IMR-90 (cell line): ENCODE results near the gene BSCL2. TPM values are rescaled to one million over a fixed set of nuclear protein-coding genes. Genes with fewer than 3 reads are reported as not detected.
A peak's percentile ranks its signal among the peaks of the same experiment; 100 is the strongest.

Experiments
- ATAC-seq: fragments of 200-7000 bp; cut with Tn5 transposase; 2 replicates; pipeline ENCODE4 v1.9.1; 2020; ENCODE audit warnings: low read depth, mild to moderate bottlenecking, moderate library complexity
- BruUV-seq: library from RNA; stranded (reverse); fragments of 400-500 nt; replicated peaks from 2 replicates; lab custom pipeline; 2021; lab: Mats Ljungman, UMichigan
- CTCF ChIA-PET: fragments of 300-600 bp; formaldehyde crosslinking; extraction: SDS; loops from one replicate; lab custom pipeline; 2021; ENCODE audit warnings: antibody characterized with exemption; lab: Yijun Ruan, JAX
- POLR2A ChIA-PET: fragments of 300-600 bp; sonication (Branson Sonifier 250); formaldehyde crosslinking; loops from one replicate; lab custom pipeline; 2022; ENCODE audit warnings: antibody characterized with exemption; ENCODE audit not compliant: unreplicated experiment; lab: Charles Lee
- DNase-seq: peaks from one replicate; pipeline ENCODE4 v3.0.0; 2013
- H2AFZ ChIP-seq: replicated peaks from 2 replicates; pipeline ENCODE3; 2013; ENCODE audit warnings: low read length, mild to moderate bottlenecking; ENCODE audit not compliant: poor library complexity
- H2AK5ac ChIP-seq: 2 replicates; pipeline ENCODE4 v1.6.1; 2013; ENCODE audit warnings: low read depth, low read length, inconsistent platforms
- H2AK9ac ChIP-seq: replicated peaks from 2 replicates; pipeline ENCODE3; 2013; ENCODE audit warnings: mild to moderate bottlenecking, low read depth, low read length, moderate library complexity; ENCODE audit not compliant: poor library complexity
- H2BK120ac ChIP-seq: 2 replicates; pipeline ENCODE4 v1.6.1; 2013; ENCODE audit warnings: low read depth, low read length, inconsistent platforms
- H2BK15ac ChIP-seq: 3 replicates; pipeline ENCODE4 v1.6.1; 2013; ENCODE audit warnings: low read depth, low read length, inconsistent platforms
- H2BK20ac ChIP-seq: 2 replicates; pipeline ENCODE4 v1.6.1; 2013; ENCODE audit warnings: low read depth, mild to moderate bottlenecking, inconsistent platforms, low read length, moderate library complexity
- H2BK5ac ChIP-seq: 2 replicates; pipeline ENCODE4 v1.6.1; 2013; ENCODE audit warnings: mild to moderate bottlenecking, low read depth, low read length, inconsistent platforms; ENCODE audit not compliant: poor library complexity, severe bottlenecking
- H3K14ac ChIP-seq: replicated peaks from 2 replicates; pipeline ENCODE4 v1.6.1; 2013; ENCODE audit warnings: low read depth, low read length, inconsistent platforms
- H3K18ac ChIP-seq: 2 replicates; pipeline ENCODE4 v1.6.1; 2013; ENCODE audit warnings: low read depth, low read length, control low read depth
- H3K23ac ChIP-seq: 2 replicates; pipeline ENCODE4 v1.6.1; 2013; ENCODE audit warnings: low read depth, low read length, inconsistent platforms
- H3K27ac ChIP-seq: 2 replicates; pipeline ENCODE4 v1.5.1; 2013; ENCODE audit warnings: mild to moderate bottlenecking, control low read depth, low read length; ENCODE audit not compliant: insufficient read depth
- H3K27me3 ChIP-seq: 2 replicates; pipeline ENCODE4 v1.6.1; 2013; ENCODE audit warnings: low read length; ENCODE audit not compliant: control insufficient read depth, insufficient read depth
- H3K36me3 ChIP-seq: 2 replicates; pipeline ENCODE4 v1.6.1; 2013; ENCODE audit warnings: low read length, mixed read lengths; ENCODE audit not compliant: control insufficient read depth, insufficient read depth
- H3K4ac ChIP-seq: 2 replicates; pipeline ENCODE4 v1.6.1; 2013; ENCODE audit warnings: low read depth, low read length, inconsistent platforms
- H3K4me1 ChIP-seq: 2 replicates; pipeline ENCODE4 v1.6.1; 2013; ENCODE audit warnings: low read length, mixed read lengths; ENCODE audit not compliant: control insufficient read depth, insufficient read depth
- H3K4me2 ChIP-seq: 2 replicates; pipeline ENCODE4 v1.6.1; 2013; ENCODE audit warnings: low read depth, mild to moderate bottlenecking, control low read depth, low read length, moderate library complexity
- H3K4me3 ChIP-seq: 2 replicates; pipeline ENCODE4 v1.5.1; 2013; ENCODE audit warnings: low read depth, mild to moderate bottlenecking, control low read depth, low read length, moderate library complexity; ENCODE audit not compliant: insufficient read depth
- H3K56ac ChIP-seq: 2 replicates; pipeline ENCODE4 v1.6.1; 2013; ENCODE audit warnings: low read length, inconsistent platforms; ENCODE audit not compliant: insufficient read depth; ENCODE audit errors: extremely low read depth
- H3K79me1 ChIP-seq, 2 experiments: 2 replicates each; pipeline ENCODE4 v1.6.1; 2013; ENCODE audit warnings: low read length in 2 of 2, inconsistent platforms in 1 of 2, low read depth in 1 of 2
- H3K9ac ChIP-seq: 2 replicates; pipeline ENCODE4 v1.6.1; 2013; ENCODE audit warnings: low read depth, low read length, control low read depth
- H3K9me1 ChIP-seq: 2 replicates; pipeline ENCODE4 v1.6.1; 2013; ENCODE audit warnings: low read length, inconsistent platforms; ENCODE audit not compliant: insufficient read depth
- H3K9me3 ChIP-seq: 2 replicates; pipeline ENCODE4 v1.6.1; 2013; ENCODE audit warnings: low read length; ENCODE audit not compliant: control insufficient read depth, insufficient read depth
- H4K20me1 ChIP-seq: 2 replicates; pipeline ENCODE4 v1.6.1; 2013; ENCODE audit warnings: low read length, inconsistent platforms; ENCODE audit not compliant: insufficient read depth
- H4K5ac ChIP-seq: 2 replicates; pipeline ENCODE4 v1.6.1; 2013; ENCODE audit warnings: mild to moderate bottlenecking, low read depth, low read length, control low read depth
- H4K8ac ChIP-seq, 2 experiments: 2 replicates each; pipeline ENCODE4 v1.6.1; 2013; ENCODE audit warnings: low read depth in 2 of 2, low read length in 2 of 2, control low read depth in 1 of 2, inconsistent platforms in 1 of 2
- H4K91ac ChIP-seq: 2 replicates; pipeline ENCODE4 v1.6.1; 2013; ENCODE audit warnings: low read depth, low read length, inconsistent platforms; ENCODE audit not compliant: insufficient read depth
- MAFK ChIP-seq: IDR thresholded peaks from 2 replicates; pipeline ENCODE4 v1.6.1; 2012; ENCODE audit warnings: low read depth, low read length, improper control_type of control experiment
- MAZ ChIP-seq: IDR thresholded peaks from 2 replicates; pipeline ENCODE4 v1.6.1; 2012; ENCODE audit warnings: low read depth, mild to moderate bottlenecking, low read length, improper control_type of control experiment, moderate library complexity, borderline replicate concordance
- MXI1 ChIP-seq: IDR thresholded peaks from 2 replicates; pipeline ENCODE4 v1.6.1; 2012; ENCODE audit warnings: low read depth, mild to moderate bottlenecking, low read length, moderate library complexity, borderline replicate concordance
- POLR2A ChIP-seq: IDR thresholded peaks from 2 replicates; pipeline ENCODE4 v1.6.1; 2012; ENCODE audit warnings: mild to moderate bottlenecking, low read depth, low read length
- whole genome bisulfite sequencing, 2 experiments: methylation state at CpG; one replicate each; pipeline versions ENCODE4 v1.1.5 to v1.1.7; 2013; ENCODE audit warnings: missing lambda C conversion rate in 2 of 2; ENCODE audit not compliant: insufficient read length in 1 of 2; ENCODE audit errors: extremely low coverage in 2 of 2; 5-methylcytosine and 5-hydroxymethylcytosine counted together
- dilution Hi-C: fragments of 300-500 bp; cut with HindIII; formaldehyde crosslinking; loops from one replicate; pipeline ENCODE4 v1.14.3; 2018; ENCODE audit warnings: low sequenced_read_pairs; ENCODE audit not compliant: unreplicated experiment
- in situ Hi-C: fragments of 300-500 bp; cut with MboI; formaldehyde crosslinking; loops from 3 replicates; pipeline ENCODE4 v1.14.3; 2019; ENCODE audit warnings: low sequenced_read_pairs, inconsistent platforms, mixed read lengths
- intact Hi-C: fragments of 100-400 bp; cut with micrococcal nuclease; formaldehyde crosslinking; loops from 2 replicates; pipeline ENCODE4 v1.10.0; 2022
- polyA plus RNA-seq, 3 experiments: library from polyadenylated mRNA; depleted of rRNA; stranded (reverse); fragments of >200 nt; gene quantifications; 2 replicates each; pipeline ENCODE4 v1.2.3, GENCODE V29; 2012; ENCODE audit warnings: low replicate concordance in 1 of 3
- total RNA-seq: library from RNA; depleted of rRNA; stranded (reverse); fragments of >200 nt; gene quantifications from 2 replicates; pipeline ENCODE4 v1.2.3, GENCODE V29; 2012

BSCL2 gene
- total and polyA plus RNA-seq, 2 of the 4 experiments (the other 2 are of a cell fraction) = 26.2 to 47.1 TPM

- BruUV-seq = TSS peak; percentile 81
- dilution Hi-C loops (no loop called here), in situ Hi-C loops (no loop called here)
Measured at GRCh38 chr11:62728171-62728988, 21.2 kb upstream of the BSCL2 start, which contains the start of gene TTC9C. Gene TTC9C (plus strand): TSS chr11:62728486. CDS start chr11:62728849, 363 bp downstream.

More at GRCh38 chr11:62728171-62728988, 21.2 kb upstream of the BSCL2 start, which contains the start of gene TTC9C:
- H4K20me1 ChIP-seq = peaks cover 40% of the 10 kb centered on the region
- H4K5ac ChIP-seq = peak within 1 kb of the TSS; percentile 93
- H3K79me1 ChIP-seq = peaks cover 7 to 31% of the 10 kb centered on the region in 2 experiments; a peak in 3 of 4 replicates
- peak within 1 kb of the TSS; percentile 99 for H4K91ac ChIP-seq
- ChIA-PET POLR2A (interaction anchor here (1.4 to 1.8 kb wide), 2 partner anchors 18 to 113 kb away, joined by 5 to 7 read pairs; no protein-coding TSS in a partner anchor), CTCF (interaction anchor here (0.6 kb wide), 1 partner anchor 333 kb away, joined by 3 read pairs; no protein-coding TSS in a partner anchor)
- H3K9me1 ChIP-seq = no peaks in the 10 kb centered on the region
- ATAC-seq (peak; percentile 44), DNase-seq (peak; percentile 84)
- H3K56ac ChIP-seq = peak within 1 kb of the TSS; percentile 99
- peak within 1 kb of the TSS; percentile 88 for H3K9ac ChIP-seq
- no peaks in the 10 kb centered on the region for H3K27me3 ChIP-seq
- peak within 1 kb of the TSS; percentile 98 for H2AFZ ChIP-seq
- H3K4me2 ChIP-seq = peak within 1 kb of the TSS; percentile 91
- peak within 1 kb of the TSS; percentile 95 for H2BK120ac ChIP-seq
- intact Hi-C loops = loop anchor here (5.0 kb wide), 2 partner anchors 34 to 134 kb away; partner anchors contain the start of gene POLR2G
- TF ChIP-seq POLR2A = peak; percentile 58; the same call in 1 of the 2 replicates
- TF ChIP-seq MAFK = no peak
- peak; percentile 18; the same call in 1 of the 2 replicates for TF ChIP-seq MAZ
- TF ChIP-seq MXI1 = no peak
- peak within 1 kb of the TSS; percentile 94 for H3K27ac ChIP-seq
- H2BK20ac ChIP-seq = peak within 1 kb of the TSS; percentile 68; the same call in 1 of the 2 replicates
- peak within 1 kb of the TSS; percentile 99 for H3K14ac ChIP-seq
- peak within 1 kb of the TSS; percentile 94 for H2AK5ac ChIP-seq
- peak within 1 kb of the TSS; percentile 93; the same call in 1 of the 3 replicates for H2BK15ac ChIP-seq
- peak within 1 kb of the TSS; percentile 99 for H2AK9ac ChIP-seq
- peaks cover 4% of the 10 kb centered on the region for H3K4me1 ChIP-seq
- peak within 1 kb of the TSS; percentile 98 to 100 for H4K8ac ChIP-seq
- peaks cover 4% of the 10 kb centered on the region for H3K36me3 ChIP-seq
- H3K18ac ChIP-seq = peak within 1 kb of the TSS; percentile 82
- H3K9me3 ChIP-seq = no peaks in the 10 kb centered on the region
- WGBS, 2 experiments = 0% methylated on average over 4 of the region's 29 CpGs; no CpG with 5 or more reads in 1 of the 2 experiments
- H3K4ac ChIP-seq = peak within 1 kb of the TSS; percentile 98
- peak within 1 kb of the TSS; percentile 95 for H2BK5ac ChIP-seq
- H3K23ac ChIP-seq = peak within 1 kb of the TSS; percentile 98
- peak within 1 kb of the TSS; percentile 85 for H3K4me3 ChIP-seq
